ENCODE measurements around the gene VPS51.

The VPS51 gene

GRCh38 chr11:65071907-65072630 is 23.9 kb upstream of the VPS51 start:
- in situ Hi-C loops (cut with HindIII; ENCODE audit: low sequenced_read_pairs) = no loop called here

GRCh38 chr11:65072631-65072966 is 23.4 kb upstream of the VPS51 start:
- in situ Hi-C loops (cut with HindIII; ENCODE audit: low sequenced_read_pairs) = no loop called here

- in situ Hi-C loops (cut with HindIII; ENCODE audit: low sequenced_read_pairs) = no loop called here
Measured at GRCh38 chr11:65077451-65077850, 18.6 kb upstream of the VPS51 start.

- in situ Hi-C loops (cut with HindIII; ENCODE audit: low sequenced_read_pairs) = no loop called here
Measured at GRCh38 chr11:65078151-65078550, 17.9 kb upstream of the VPS51 start.

- in situ Hi-C loops (cut with HindIII; ENCODE audit: low sequenced_read_pairs) = no loop called here
Measured at GRCh38 chr11:65078786-65079342, 17.1 kb upstream of the VPS51 start.

GRCh38 chr11:65083134-65083833 is 12.7 kb upstream of the VPS51 start:
- in situ Hi-C loops (cut with HindIII; ENCODE audit: low sequenced_read_pairs) = no loop called here

GRCh38 chr11:65083834-65084597 is 12.0 kb upstream of the VPS51 start, which contains the start of the genes CDCA5 and ZFPL1:
TSS of gene CDCA5 (minus strand) at chr11:65084040. CDS start at chr11:65083978, 62 bp downstream.
TSS of gene ZFPL1 (plus strand) at chr11:65084222. CDS start at chr11:65084699, 477 bp downstream.
- in situ Hi-C loops (cut with HindIII; ENCODE audit: low sequenced_read_pairs) = no loop called here

GRCh38 chr11:65084598-65085375 is 11.2 kb upstream of the VPS51 start:
- in situ Hi-C loops (cut with HindIII; ENCODE audit: low sequenced_read_pairs) = no loop called here

- in situ Hi-C loops (cut with HindIII; ENCODE audit: low sequenced_read_pairs) = no loop called here
Measured at GRCh38 chr11:65085446-65085845, 10.6 kb upstream of the VPS51 start.

GRCh38 chr11:65086809-65087208 is 9.2 kb upstream of the VPS51 start:
- in situ Hi-C loops (cut with HindIII; ENCODE audit: low sequenced_read_pairs) = no loop called here

GRCh38 chr11:65087216-65087615 is 8.8 kb upstream of the VPS51 start:
- in situ Hi-C loops (cut with HindIII; ENCODE audit: low sequenced_read_pairs) = no loop called here

GRCh38 chr11:65087827-65088226 is 8.2 kb upstream of the VPS51 start:
- in situ Hi-C loops (cut with HindIII; ENCODE audit: low sequenced_read_pairs) = no loop called here

GRCh38 chr11:65089621-65090020 is 6.4 kb upstream of the VPS51 start:
- in situ Hi-C loops (cut with HindIII; ENCODE audit: low sequenced_read_pairs) = no loop called here

- in situ Hi-C loops (cut with HindIII; ENCODE audit: low sequenced_read_pairs) = no loop called here
Measured at GRCh38 chr11:65090628-65091027, 5.4 kb upstream of the VPS51 start.

- in situ Hi-C loops (cut with HindIII; ENCODE audit: low sequenced_read_pairs) = no loop called here
Measured at GRCh38 chr11:65095427-65095826, 587 bp upstream of the VPS51 start.

GRCh38 chr11:65096926-65097325 is 912 bp downstream of the VPS51 start:
- in situ Hi-C loops (cut with HindIII; ENCODE audit: low sequenced_read_pairs) = no loop called here

- in situ Hi-C loops (cut with HindIII; ENCODE audit: low sequenced_read_pairs) = no loop called here
Measured at GRCh38 chr11:65100674-65101350, 4.8 kb downstream of the VPS51 start.

- in situ Hi-C loops (cut with HindIII; ENCODE audit: low sequenced_read_pairs) = no loop called here
Measured at GRCh38 chr11:65102142-65103095, 6.4 kb downstream of the VPS51 start.

- in situ Hi-C loops (cut with HindIII; ENCODE audit: low sequenced_read_pairs) = no loop called here
Measured at GRCh38 chr11:65103476-65103875, 7.5 kb downstream of the VPS51 start.
